Right kidney (tissue), 9 donors: ENCODE measurements around the gene C7orf33.
A peak's percentile ranks its signal among the peaks of the same experiment; 100 is the strongest.
"Not testable (repeated sequence)": the region's sequence is repeated elsewhere in the genome, so short reads cannot be mapped to it uniquely, and the experiment has no call there.

Source experiments
- DNase-seq: peaks from one replicate; pipeline ENCODE4 v3.0.0-alpha.2; 2016
- long read RNA-seq, 8 donors: transcript quantifications; one replicate each; lab custom pipeline, GENCODE V29; 2026

The C7orf33 gene
- long read RNA-seq, donor 1 = 0 reads
- long read RNA-seq, donor 2 = 0 reads
- long read RNA-seq, donor 3 = 0 reads
- long read RNA-seq, donor 4 = 0 reads
- long read RNA-seq, donor 5 = 0 reads
- long read RNA-seq, donor 6 = 0 reads
- long read RNA-seq, donor 7 = 0 reads
- long read RNA-seq, donor 8 = 0 reads

DNA sequence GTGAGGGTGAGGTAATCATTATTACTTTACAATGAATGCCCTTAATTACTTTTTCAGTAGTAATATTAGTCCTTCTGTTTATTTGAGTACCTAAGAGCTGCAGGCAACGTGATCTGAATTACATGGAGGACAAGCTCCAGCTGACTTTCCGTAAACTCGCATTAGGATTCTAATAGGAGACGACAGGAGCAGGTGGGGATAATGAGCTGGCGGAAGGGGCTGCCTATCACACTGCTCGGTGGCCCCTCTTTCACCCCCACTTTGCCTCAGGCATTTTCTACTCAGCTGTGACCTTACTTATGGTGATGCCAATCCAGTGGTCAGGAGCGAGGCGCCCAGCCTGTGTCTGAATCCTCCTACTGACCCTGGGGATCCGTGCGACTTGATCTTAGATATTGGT lies at the start of gene C7orf33:
C7orf33 (plus strand) TSS at position 296 of the 400 bp plus-strand sequence. CDS start 160 bp downstream, outside the sequence.
- DNase-seq = no peak

- DNase-seq = no peak
These were observed 48.6 kb upstream of the C7orf33 start for GRCh38 chr7:148541891-148542504.

GRCh38 chr7:148543302-148543701 lies 47.3 kb upstream of the C7orf33 start:
- no peak for DNase-seq

GRCh38 chr7:148545172-148545571 lies 45.4 kb upstream of the C7orf33 start:
- DNase-seq = no peak

- no peak for DNase-seq
These were observed 44.6 kb upstream of the C7orf33 start for GRCh38 chr7:148545932-148546331.

DNA sequence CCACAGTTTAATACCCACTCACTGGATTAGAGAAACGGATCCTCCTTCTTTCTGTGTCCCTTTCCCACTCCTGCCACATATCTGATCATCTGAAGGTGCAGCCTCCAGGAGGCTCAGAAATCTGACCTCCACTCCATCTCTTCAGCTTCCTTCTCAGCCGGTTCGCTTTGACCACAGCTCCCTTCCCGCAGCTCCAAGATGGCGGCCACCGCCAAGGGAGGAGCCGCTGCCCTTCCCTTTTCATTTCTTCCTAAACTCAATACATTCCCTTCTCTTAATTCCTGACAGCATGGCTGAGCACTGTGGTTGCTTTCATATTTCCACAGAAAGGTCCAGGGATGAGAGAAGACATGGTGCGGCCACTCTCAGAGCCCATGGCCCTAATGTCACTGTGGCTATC lies 43.7 kb upstream of the C7orf33 start:
- no peak for DNase-seq

DNA sequence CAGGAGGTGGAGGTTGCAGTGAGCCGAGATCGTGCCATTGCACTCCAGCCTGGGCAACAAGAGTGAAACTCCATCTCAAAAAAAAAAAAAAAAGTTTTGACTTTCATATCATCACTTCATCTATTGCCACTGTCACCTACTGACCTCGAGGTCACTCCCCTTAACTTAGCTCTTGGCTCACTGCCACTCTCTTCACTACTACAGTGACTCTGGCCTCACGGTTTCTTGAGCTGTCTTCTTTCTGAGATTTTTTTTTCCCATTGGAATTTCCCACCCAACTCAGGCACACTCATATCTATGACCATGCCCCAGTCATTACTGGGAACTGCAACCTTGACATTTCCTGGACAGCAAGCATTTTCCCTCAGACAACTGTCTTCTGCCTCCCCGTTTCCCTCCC lies 42.6 kb upstream of the C7orf33 start:
- DNase-seq = no peak

GRCh38 chr7:148553979-148554378 lies 36.6 kb upstream of the C7orf33 start:
- no peak for DNase-seq

DNA sequence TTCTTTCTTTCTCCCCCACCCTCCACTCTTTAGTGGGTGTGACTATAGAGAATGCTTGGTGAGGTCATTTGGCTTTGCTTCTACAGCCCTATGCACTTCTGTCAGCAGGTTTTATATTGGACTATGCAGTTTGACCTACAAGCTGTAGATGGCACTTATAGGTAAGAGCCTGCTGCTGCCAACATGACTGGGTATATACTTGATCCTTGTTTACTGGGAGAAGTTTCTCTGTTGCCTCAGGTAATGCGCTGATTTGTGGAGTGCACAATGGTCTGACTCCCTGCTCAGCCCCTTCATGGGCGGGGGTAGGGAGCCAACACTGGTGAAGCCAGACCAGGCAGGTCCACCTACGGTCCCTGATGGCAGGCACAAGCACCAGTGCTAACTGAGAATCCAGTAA lies 33.7 kb upstream of the C7orf33 start:
- no peak for DNase-seq

DNA sequence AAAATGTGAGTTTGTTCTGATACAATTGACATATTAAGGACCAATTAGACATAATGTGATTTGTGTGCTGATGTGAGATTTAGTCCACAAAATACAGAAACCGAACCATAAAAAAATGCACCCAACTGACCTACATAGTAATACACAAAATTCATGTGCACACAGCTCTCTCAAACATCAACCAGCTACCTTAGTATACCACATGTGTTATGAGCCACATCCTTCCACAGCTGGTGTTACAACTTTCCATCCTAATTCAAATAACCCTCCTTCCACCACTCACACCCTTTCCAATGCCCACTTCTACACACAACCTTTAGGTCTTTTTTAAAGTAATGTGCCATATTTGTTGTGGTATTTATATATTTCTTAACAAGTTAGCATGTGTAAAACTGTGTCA lies 31.7 kb upstream of the C7orf33 start:
- no peak for DNase-seq

DNA sequence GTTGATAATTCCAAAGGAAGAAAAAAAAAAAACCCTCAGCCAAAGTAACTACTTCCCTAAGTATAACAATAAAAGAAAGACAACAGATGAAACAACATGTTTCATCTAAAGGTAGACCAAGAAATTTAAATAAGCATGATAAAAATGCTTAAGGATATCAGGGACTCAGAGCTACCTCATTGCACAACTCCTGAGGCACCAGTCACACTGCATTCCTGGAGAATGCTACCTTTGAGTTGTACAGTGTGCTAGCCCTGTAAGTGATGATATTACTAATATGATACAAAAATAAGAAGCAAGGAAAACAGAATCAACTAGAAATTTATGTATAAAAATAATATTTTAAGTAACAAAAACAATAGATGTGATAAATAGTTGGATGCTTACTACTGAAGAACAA lies 29.5 kb upstream of the C7orf33 start:
- no peak for DNase-seq

- DNase-seq = no peak
These were observed 26.8 kb upstream of the C7orf33 start for GRCh38 chr7:148563583-148564274.

- DNase-seq = not testable (repeated sequence)
These were observed 26.2 kb upstream of the C7orf33 start for GRCh38 chr7:148564275-148564951.

DNA sequence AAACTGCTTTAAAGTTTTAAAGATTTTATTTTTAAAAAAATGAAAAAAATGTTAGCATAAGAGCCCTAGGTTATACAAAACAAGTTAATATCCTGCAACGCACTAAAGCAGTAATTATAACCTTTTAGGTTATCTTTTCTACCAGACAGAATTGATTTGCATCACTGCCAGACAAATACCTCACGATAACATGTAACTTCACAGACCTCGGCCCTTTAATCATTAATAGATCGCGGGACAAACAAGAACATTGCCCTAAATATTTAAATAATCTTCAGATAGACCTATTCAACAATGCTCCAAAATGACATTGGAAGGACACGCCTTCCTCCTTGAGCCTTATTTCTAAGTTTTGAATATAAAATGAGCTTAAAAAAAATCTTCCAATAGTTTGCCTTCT lies 23.8 kb upstream of the C7orf33 start:
- DNase-seq = no peak

DNA sequence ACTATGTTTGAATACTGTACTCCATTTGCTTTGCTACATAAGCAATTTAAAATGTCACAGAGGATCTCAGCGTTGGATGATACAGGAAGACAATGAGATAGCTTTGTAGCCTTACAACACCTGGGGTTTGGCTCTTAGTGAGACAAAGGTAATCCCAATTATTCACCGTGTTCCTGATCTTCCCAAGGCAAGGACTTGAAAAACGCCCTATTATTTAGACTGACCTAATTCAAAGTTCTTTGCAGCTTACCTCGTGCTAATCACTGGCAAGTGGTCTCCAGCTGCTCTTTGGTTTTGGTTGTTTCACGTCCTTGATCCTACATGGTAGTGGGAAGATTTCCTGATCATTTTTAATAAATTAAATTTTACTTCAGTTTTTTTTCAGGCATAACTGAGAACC lies 23.0 kb upstream of the C7orf33 start:
- no peak for DNase-seq

DNA sequence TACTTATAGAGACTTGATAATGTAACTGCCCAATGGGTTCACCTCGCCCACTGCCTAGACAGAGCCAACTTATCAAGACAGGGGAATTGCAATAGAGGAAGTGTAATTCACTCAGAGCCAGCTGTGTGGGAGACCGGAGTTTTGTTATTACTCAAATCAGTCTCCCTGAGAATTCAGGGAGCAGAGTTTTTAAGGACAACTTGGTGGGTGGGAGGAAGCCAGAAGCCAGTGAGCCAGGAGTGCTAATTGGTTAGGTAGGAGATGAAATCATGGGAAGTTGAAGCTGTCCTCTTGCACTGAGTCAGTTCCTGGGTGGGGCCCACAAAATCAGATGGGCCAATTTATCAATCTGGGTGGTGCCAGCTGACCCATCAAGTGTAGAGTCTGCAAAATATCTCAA lies 20.1 kb upstream of the C7orf33 start:
- no peak for DNase-seq

GRCh38 chr7:148570973-148571372 lies 19.6 kb upstream of the C7orf33 start:
- not testable (repeated sequence) for DNase-seq

GRCh38 chr7:148571381-148571780 lies 19.2 kb upstream of the C7orf33 start:
- no peak for DNase-seq

- DNase-seq = no peak
These were observed 18.5 kb upstream of the C7orf33 start for GRCh38 chr7:148572067-148572522.

DNA sequence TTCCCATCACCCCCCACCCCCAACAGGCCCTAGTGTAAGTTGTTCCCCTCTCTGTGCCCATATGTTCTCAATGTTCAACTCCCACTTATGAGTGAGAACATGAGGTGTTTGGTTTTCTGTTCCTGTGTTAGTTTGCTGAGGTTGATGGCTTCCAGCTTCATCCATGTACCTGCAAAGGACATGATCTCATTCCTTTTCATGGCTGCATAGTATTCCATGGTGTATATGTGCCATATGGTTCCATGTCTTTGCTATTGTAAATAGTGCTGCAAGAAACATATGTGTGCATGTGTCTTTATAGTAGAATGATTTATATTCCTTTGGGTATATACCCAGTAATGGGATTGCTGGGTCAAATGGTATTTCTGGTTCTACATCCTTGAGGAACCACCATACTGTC lies 17.0 kb upstream of the C7orf33 start:
- not testable (repeated sequence) for DNase-seq

DNA sequence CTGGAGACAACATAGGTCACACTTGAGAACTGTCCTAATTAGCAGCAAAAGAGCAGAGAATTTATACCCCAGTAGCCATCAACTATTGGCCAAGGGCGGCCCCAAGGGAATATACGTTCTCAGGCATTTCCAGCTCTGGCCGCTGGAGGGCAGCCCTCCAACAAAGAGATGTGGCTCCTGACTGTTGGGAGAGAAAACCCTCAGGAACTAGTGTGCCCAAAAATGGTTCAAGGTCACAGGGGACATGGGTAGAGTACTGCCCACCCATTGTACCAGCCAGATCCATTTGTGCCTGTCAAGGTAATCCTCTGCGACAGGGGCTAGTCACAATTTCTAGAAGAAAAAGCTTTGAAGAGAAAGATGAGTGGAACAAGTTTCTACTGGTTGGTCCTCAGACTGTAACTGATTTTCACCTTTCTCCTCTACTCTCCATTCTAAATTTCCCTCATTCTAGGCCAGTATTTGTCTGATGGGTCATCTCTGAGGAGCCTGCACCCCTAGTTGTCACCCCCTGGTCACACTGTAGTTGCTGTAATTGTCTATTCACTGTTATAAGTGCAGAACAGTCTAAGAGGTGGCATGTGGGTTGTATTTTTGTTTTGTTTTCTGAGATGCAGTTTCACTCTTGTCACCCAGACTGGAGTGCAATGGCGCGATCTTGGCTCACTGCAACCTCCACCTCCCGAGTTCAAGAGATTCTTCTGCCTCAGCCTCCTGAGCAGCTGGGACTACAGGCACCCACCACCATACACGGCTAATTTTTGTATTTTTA lies 14.7 kb upstream of the C7orf33 start:
- peak; percentile 46 for DNase-seq

DNA sequence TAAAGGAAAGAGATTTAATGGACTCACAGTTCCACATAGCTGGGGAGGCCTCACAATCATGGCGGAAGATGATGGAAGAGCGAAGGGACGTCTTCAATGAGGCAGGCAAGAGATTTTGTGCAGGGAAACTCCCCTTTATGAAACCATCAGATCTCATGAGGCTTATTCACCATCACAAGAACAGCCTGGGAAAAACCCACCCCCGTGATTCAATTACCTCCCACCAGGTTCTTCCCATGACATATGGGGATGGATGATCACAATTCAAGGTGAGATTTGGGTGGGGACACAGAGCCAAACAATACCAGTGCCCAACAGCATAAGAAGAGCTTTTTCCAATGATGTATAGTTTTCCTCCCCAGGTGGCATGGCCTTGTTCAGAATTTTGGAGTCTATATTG lies 11.2 kb upstream of the C7orf33 start:
- DNase-seq = no peak

DNA sequence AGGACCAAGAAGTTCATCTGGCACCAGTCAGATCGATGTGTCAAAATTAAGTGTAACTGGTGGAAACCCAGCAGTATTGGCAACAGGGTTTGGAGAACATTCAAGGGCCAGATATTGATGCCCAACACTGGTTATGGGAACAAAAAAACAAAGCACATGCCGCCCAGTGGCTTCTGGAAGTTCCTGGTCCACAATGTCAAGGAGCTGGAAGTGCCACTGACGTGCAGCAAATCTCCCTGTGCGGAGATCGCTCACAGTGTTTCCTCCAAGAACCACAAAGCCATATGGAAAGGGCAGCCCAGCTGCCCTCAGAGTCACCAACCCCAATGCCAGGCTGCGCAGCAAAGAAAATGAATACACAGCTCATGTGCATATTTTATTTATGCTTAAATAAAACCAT lies 10.1 kb upstream of the C7orf33 start:
- DNase-seq = no peak
